SH-SY5Y (cell line): ENCODE results near the gene GOLGA6A.

Experiments
- GATA2 ChIP-seq: IDR thresholded peaks from 2 replicates; pipeline ENCODE4 v1.6.1; 2011; ENCODE audit warnings: mild to moderate bottlenecking, low read depth, low read length
- GATA3 ChIP-seq: IDR thresholded peaks from 2 replicates; pipeline ENCODE4 v1.6.1; 2011; ENCODE audit warnings: low read depth, mild to moderate bottlenecking, low read length, moderate library complexity

DNA sequence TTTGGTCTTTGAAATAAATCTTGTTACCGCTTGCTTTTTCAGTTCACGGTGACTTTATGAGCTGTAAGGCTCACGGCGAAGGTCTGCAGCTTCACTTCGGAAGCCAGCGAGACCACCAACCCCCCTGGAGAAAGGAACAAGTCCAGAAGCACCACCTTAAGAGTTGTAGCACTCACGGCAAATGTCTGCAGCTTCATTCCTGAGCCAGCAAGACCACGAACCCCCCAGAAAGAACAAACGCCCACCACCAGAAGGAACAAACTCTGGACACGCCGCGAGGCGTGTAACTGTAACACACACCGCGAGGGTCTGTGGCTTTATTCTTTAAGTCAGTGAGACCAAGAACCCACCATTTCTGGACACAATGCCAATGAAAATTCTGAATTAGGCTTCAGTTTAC is 28.8 kb downstream of the GOLGA6A start:
- TF ChIP-seq GATA2 = no peak
- no peak for TF ChIP-seq GATA3
